Esophagus mucosa (tissue), 1 donor: ENCODE results near the gene MRE11. TPM values are rescaled to one million over a fixed set of nuclear protein-coding genes. Genes with fewer than 3 reads are reported as not detected.
A peak's percentile ranks its signal among the peaks of the same experiment; 100 is the strongest.
"Not testable (repeated sequence)": the region's sequence is repeated elsewhere in the genome, so short reads cannot be mapped to it uniquely, and the experiment has no call there.

ENCODE experiments used
- ATAC-seq: fragments of 200-7000 bp; cut with Tn5 transposase; one replicate; pipeline ENCODE4 v1.9.1; 2020
- total RNA-seq: library from RNA; stranded (reverse); gene quantifications from one replicate; pipeline ENCODE4 v1.2.4, GENCODE V29; 2023
- donor health status: DM: yes; HTN: yes; CAD: no.

The MRE11 gene
- total RNA-seq, 1 donor from 2014 or later, result 13.3 TPM

- no peak for ATAC-seq
These were observed 75.4 kb downstream of the MRE11 start for GRCh38 chr11:94418123-94418765.

- peak; percentile 23 for ATAC-seq
These were observed 76.2 kb downstream of the MRE11 start for GRCh38 chr11:94417386-94417987.

GRCh38 chr11:94405062-94405833 is 88.4 kb downstream of the MRE11 start:
- ATAC-seq, result no peak

- ATAC-seq, result no peak
These were observed 91.3 kb downstream of the MRE11 start for GRCh38 chr11:94402355-94402754.

GRCh38 chr11:94401773-94402265 is 91.8 kb downstream of the MRE11 start:
- no peak for ATAC-seq

- ATAC-seq, result peak; percentile 49
These were observed 92.5 kb downstream of the MRE11 start, which contains the start of gene GPR83 for GRCh38 chr11:94400839-94401772. TSS of gene GPR83 (minus strand) at chr11:94401419. CDS start at chr11:94401247, 172 bp downstream.

- ATAC-seq, result no peak
These were observed 93.2 kb downstream of the MRE11 start for GRCh38 chr11:94400457-94400838.

GRCh38 chr11:94400050-94400449 is 93.6 kb downstream of the MRE11 start:
- no peak for ATAC-seq

- no peak for ATAC-seq
These were observed 95.5 kb downstream of the MRE11 start for GRCh38 chr11:94398101-94398500.

GRCh38 chr11:94396282-94396681 is 97.4 kb downstream of the MRE11 start:
- ATAC-seq, result no peak

GRCh38 chr11:94391937-94392336 is 101.7 kb downstream of the MRE11 start:
- ATAC-seq, result not testable (repeated sequence)

- peak; percentile 29 for ATAC-seq
These were observed 114.0 kb downstream of the MRE11 start for GRCh38 chr11:94379613-94380012.

- ATAC-seq, result no peak
These were observed 116.8 kb downstream of the MRE11 start for GRCh38 chr11:94376841-94377240.

GRCh38 chr11:94370576-94370975 is 123.1 kb downstream of the MRE11 start:
- ATAC-seq, result not testable (repeated sequence)

Other genes with a start within 250 kb of the MRE11 start
- not detected for gene IZUMO1R, start 189.3 kb downstream of the MRE11 start, total RNA-seq
- gene GPR83, start 92.4 kb downstream of the MRE11 start, total RNA-seq, result not detected
- 7.0 TPM for gene ANKRD49, start 140 bp upstream of the MRE11 start, total RNA-seq
- gene C11orf97, start 18.6 kb upstream of the MRE11 start, total RNA-seq, result not detected
- gene FUT4, start 50.1 kb upstream of the MRE11 start, total RNA-seq, result 1.4 TPM
- 0.80 TPM for gene PIWIL4, start 73.5 kb upstream of the MRE11 start, total RNA-seq